SU-DHL-6 (cell line): Measurements from ENCODE around the gene GSTO1.

Experiments used
- CTCF ChIP-seq: fragments of 200-600 bp; sonication (generic); IDR thresholded peaks from one replicate; pipeline ENCODE4 v1.5.1; 2017; ENCODE audit warnings: antibody characterized with exemption, mild to moderate bottlenecking, low read length, moderate library complexity; ENCODE audit not compliant: insufficient read depth, poor library complexity, severe bottlenecking
- EZH2phosphoT487 ChIP-seq: fragments of 200-600 bp; sonication (generic), shearing (Covaris generic); conservative IDR thresholded peaks from 2 replicates; pipeline ENCODE4 v1.6.1; 2018; ENCODE audit warnings: mild to moderate bottlenecking, antibody characterized with exemption, low read length, moderate library complexity, mixed read lengths

GRCh38 chr10:104303594-104304355 lies 49.1 kb downstream of the GSTO1 start:
- TF ChIP-seq CTCF (no peak), EZH2phosphoT487 (no peak)
